K562 (cell line): ENCODE data around the gene FKBP1B. TPM values are rescaled to one million over a fixed set of nuclear protein-coding genes. Genes with fewer than 3 reads are reported as not detected.

Experiments used
- ARID1B ChIP-seq: fragments of 450-650 bp; IDR thresholded peaks from 2 replicates; pipeline ENCODE4 v1.6.1; 2016; ENCODE audit warnings: antibody characterized with exemption, mild to moderate bottlenecking, inconsistent platforms
- BCLAF1 ChIP-seq, 2 experiments: fragments of 450-650 bp in 1 of 2; IDR thresholded peaks; 2 replicates each; pipeline ENCODE4 v1.6.1; 2011 to 2017; ENCODE audit warnings: low read depth in 2 of 2, antibody characterized with exemption in 1 of 2, borderline replicate concordance in 1 of 2, low read length in 1 of 2, mild to moderate bottlenecking in 1 of 2, mixed read lengths in 1 of 2; ENCODE audit not compliant: control insufficient read depth in 1 of 2
- CC2D1A ChIP-seq: fragments of 450-650 bp; IDR thresholded peaks from 2 replicates; pipeline ENCODE4 v1.6.1; 2017; ENCODE audit warnings: mild to moderate bottlenecking
- CTCFL ChIP-seq: IDR thresholded peaks from 2 replicates; pipeline ENCODE4 v1.6.1; 2011; ENCODE audit warnings: borderline replicate concordance, low read depth, mild to moderate bottlenecking, moderate library complexity, low read length; ENCODE audit not compliant: insufficient read depth, poor library complexity, severe bottlenecking
- E2F8 ChIP-seq: fragments of 450-650 bp; IDR thresholded peaks from 2 replicates; pipeline ENCODE4 v1.7.1; 2018; ENCODE audit warnings: mild to moderate bottlenecking, low read depth; ENCODE audit not compliant: partially characterized antibody
- ELK1 ChIP-seq: sonication (generic); formaldehyde crosslinking; IDR thresholded peaks from 2 replicates; pipeline ENCODE4 v1.8.1; 2022; ENCODE audit warnings: missing genetic modification reagents
- KLF1 ChIP-seq: fragments of 450-650 bp; IDR thresholded peaks from 2 replicates; pipeline ENCODE4 v1.6.1; 2016; ENCODE audit warnings: missing genetic modification characterization, missing compliant biosample characterization
- MAX ChIP-seq: sonication (generic); formaldehyde crosslinking; IDR thresholded peaks from 2 replicates; pipeline ENCODE4 v1.9.0; 2022; ENCODE audit warnings: mild to moderate bottlenecking, missing genetic modification reagents
- PML ChIP-seq: IDR thresholded peaks from 2 replicates; pipeline ENCODE4 v1.6.1; 2012; ENCODE audit warnings: low read length, inconsistent platforms
- POLR2G ChIP-seq: fragments of 200-400 bp; formaldehyde crosslinking; IDR thresholded peaks from 2 replicates; pipeline ENCODE4 v1.6.1; 2017; ENCODE audit warnings: low read depth, mild to moderate bottlenecking, antibody characterized with exemption, low read length, moderate library complexity
- ZBTB43 ChIP-seq: sonication (generic); formaldehyde crosslinking; IDR thresholded peaks from 2 replicates; pipeline ENCODE4 v1.8.0; 2023; ENCODE audit warnings: mild to moderate bottlenecking, missing genetic modification reagents
- ZEB2 ChIP-seq: fragments of 450-650 bp; IDR thresholded peaks from 2 replicates; pipeline ENCODE4 v1.6.1; 2016
- ZNF212 ChIP-seq: fragments of 450-650 bp; formaldehyde crosslinking; IDR thresholded peaks from 2 replicates; pipeline ENCODE4 v1.4.0; 2020; ENCODE audit warnings: mild to moderate bottlenecking
- ZNF785 ChIP-seq: fragments of 250-450 bp; sonication (Bioruptor Pico); IDR thresholded peaks from 2 replicates; pipeline ENCODE4 v1.4.0; 2020; ENCODE audit warnings: mild to moderate bottlenecking
- polyA plus RNA-seq, 8 experiments: library from polyadenylated mRNA; depleted of rRNA in 4 of 8; stranded (reverse) in 5 of 8; unstranded in 3 of 8; fragments of >200 nt; fragmentation: Nextera tagmentation in 2 of 8; fragmentation: Illumina TruSeq in 1 of 8; extraction: Ambion mirVana in 2 of 8; extraction: Trizol in 1 of 8; gene quantifications; 2 replicates each; pipeline versions ENCODE4 v1.2.1 to v1.2.3, GENCODE V29; 2011 to 2014; ENCODE audit warnings: inconsistent platforms in 1 of 8, missing spikeins in 1 of 8
- total RNA-seq, 7 experiments: library from RNA; depleted of rRNA in 6 of 7; stranded (reverse); fragments of >200 nt in 6 of 7; fragmentation: Illumina TruSeq in 2 of 7; extraction: Trizol in 2 of 7; gene quantifications; 2 replicates each; pipeline versions ENCODE4 v1.2.1 to v1.2.3, GENCODE V29; 2011 to 2021; ENCODE audit warnings: low replicate concordance in 1 of 7

FKBP1B gene
- total and polyA plus RNA-seq, 9 of the 15 experiments (the other 6 are each of a cell fraction or from before 2014, with no cell fraction given) = 0.58 to 9.4 (median 1.6) TPM

- TF ChIP-seq ELK1 (CRISPR knock-in tag) (no peak; the same call in 1 of the 2 replicates), CTCFL (no peak), PML (peak; percentile 87), ZNF212 (CRISPR knock-in tag) (no peak), ZBTB43 (CRISPR knock-in tag) (0 out of 2 replicates have a peak, but pooled peaks have one; percentile 51), ARID1B (peak; percentile 19; the same call in 1 of the 2 replicates), E2F8 (peak; percentile 96), CC2D1A (0 out of 2 replicates have a peak, but pooled peaks have one; percentile 46), BCLAF1 (IDR thresholded peaks at IDR 0.05; ENCODE audit: borderline replicate concordance in 1 of 2, control insufficient read depth in 1 of 2, low read depth in 2 of 2, low read length in 1 of 2) (peak in 1 of 2 experiments; percentile 99; a peak in 2 of 4 replicates), KLF1 (tag) (peak; percentile 82), MAX (CRISPR knock-in tag) (peak; percentile 70), ZEB2 (peak; percentile 98), ZNF785 (CRISPR knock-in tag) (no peak), POLR2G (peak; percentile 90)
These were observed 26.6 kb downstream of the FKBP1B start, which contains the start of gene SF3B6 (continued) for GRCh38 chr2:24075915-24076848.
